Adipocyte (in vitro differentiated cells): ENCODE measurements around the gene RASGRP3.

Experiments used
- DNase-seq: peaks from one replicate; pipeline ENCODE4 v3.0.0-alpha.2; 2015; ENCODE audit warnings: low read depth
- H3K27me3 ChIP-seq: replicated peaks from 2 replicates; pipeline ENCODE4 v1.7.0; 2013; ENCODE audit warnings: mild to moderate bottlenecking, low read length, moderate library complexity; ENCODE audit not compliant: control insufficient read depth, insufficient read depth
- H3K36me3 ChIP-seq: 2 replicates; pipeline ENCODE4 v1.7.0; 2013; ENCODE audit warnings: low read length, mild to moderate bottlenecking, moderate library complexity; ENCODE audit not compliant: control insufficient read depth, insufficient read depth, severe bottlenecking
- H3K4me1 ChIP-seq: 2 replicates; pipeline ENCODE4 v1.7.0; 2013; ENCODE audit warnings: mild to moderate bottlenecking, low read length, moderate library complexity; ENCODE audit not compliant: control insufficient read depth, insufficient read depth
- H3K4me3 ChIP-seq: 2 replicates; pipeline ENCODE4 v1.7.0; 2013; ENCODE audit warnings: mild to moderate bottlenecking, low read length, moderate library complexity
- H3K9ac ChIP-seq: 2 replicates; pipeline ENCODE4 v1.7.0; 2013; ENCODE audit warnings: mild to moderate bottlenecking, low read length, moderate library complexity
- H3K9me3 ChIP-seq: 2 replicates; pipeline ENCODE4 v1.7.0; 2013; ENCODE audit warnings: mild to moderate bottlenecking, low read length, moderate library complexity; ENCODE audit not compliant: control insufficient read depth

Gene RASGRP3

GRCh38 chr2:33607905-33608304, 131.5 kb downstream of the RASGRP3 start:
- no peaks in the 10 kb centered on the region for H3K4me1 ChIP-seq
- H3K9me3 ChIP-seq, result no peaks in the 10 kb centered on the region
- DNase-seq, result no peak
- peaks cover under 1% of the 10 kb centered on the region for H3K27me3 ChIP-seq
- H3K9ac ChIP-seq, result no peak overlapping the region
- no peak overlapping the region for H3K4me3 ChIP-seq
- H3K36me3 ChIP-seq, result no peaks in the 10 kb centered on the region

DNA sequence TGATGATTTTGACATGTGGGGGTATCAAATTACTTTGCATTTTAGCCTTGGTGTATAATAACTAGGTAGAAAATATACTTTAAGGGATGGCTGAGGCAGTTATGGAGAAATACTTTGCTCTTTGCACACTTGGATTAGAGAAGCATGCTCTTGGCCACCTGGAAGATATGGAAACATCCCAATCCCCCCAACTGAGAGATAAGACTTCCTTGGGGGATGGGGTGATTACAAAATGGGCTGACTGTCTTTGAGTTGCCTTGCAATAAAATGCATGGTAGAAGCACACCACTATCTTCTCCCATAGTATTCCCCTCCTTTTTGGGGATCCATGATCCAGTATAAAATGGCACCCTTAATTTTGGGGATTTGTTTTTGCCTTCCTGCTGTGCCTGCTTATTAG, 137.7 kb downstream of the RASGRP3 start:
- Histone ChIP-seq H3K9ac (no peak overlapping the region), H3K4me3 (no peak overlapping the region), H3K4me1 (no peaks in the 10 kb centered on the region), H3K9me3 (peaks cover 10% of the 10 kb centered on the region), H3K27me3 (peaks cover 5% of the 10 kb centered on the region), H3K36me3 (no peaks in the 10 kb centered on the region)
- DNase-seq, result no peak
